Tibial nerve (tissue), 4 donors: Measurements from ENCODE around the gene PTCRA. TPM values are rescaled to one million over a fixed set of nuclear protein-coding genes. Genes with fewer than 3 reads are reported as not detected.
A peak's percentile ranks its signal among the peaks of the same experiment; 100 is the strongest.

Source experiments
- DNase-seq, 2 donors: peaks; one replicate each; pipeline ENCODE4 v3.0.0-alpha.2; 2019; ENCODE audit warnings: low spot score in 2 of 2
- H3K27ac ChIP-seq, 4 donors: fragments of 200-600 bp; sonication (generic) in 3 of 4; one replicate each; pipeline ENCODE4 v1.5.1; 2017 to 2019; ENCODE audit warnings: mild to moderate bottlenecking in 1 of 4
- H3K27me3 ChIP-seq, 2 donors: fragments of 200-600 bp; sonication (generic) in 1 of 2; one replicate each; pipeline versions ENCODE4 v1.5.1 to v1.6.0; 2017 to 2019
- H3K36me3 ChIP-seq, 3 donors: fragments of 200-600 bp; sonication (generic); one replicate each; pipeline ENCODE4 v1.5.1; 2018 to 2019
- H3K4me1 ChIP-seq, 4 donors: fragments of 200-600 bp; sonication (generic) in 3 of 4; one replicate each; pipeline ENCODE4 v1.5.1; 2017 to 2019
- H3K4me3 ChIP-seq, 4 donors: fragments of 200-600 bp; sonication (generic) in 3 of 4; one replicate each; pipeline ENCODE4 v1.5.1; 2017 to 2019; ENCODE audit warnings: mild to moderate bottlenecking in 1 of 4, moderate library complexity in 1 of 4
- H3K9me3 ChIP-seq, 4 donors: fragments of 200-600 bp; sonication (generic) in 3 of 4; one replicate each; pipeline ENCODE4 v1.5.1; 2017 to 2019
- EP300 ChIP-seq, 2 donors: sonication (generic); formaldehyde crosslinking; IDR thresholded peaks; one replicate each; pipeline ENCODE4 v1.6.1; 2017; ENCODE audit warnings: antibody characterized with exemption in 2 of 2, mild to moderate bottlenecking in 1 of 2
- POLR2A ChIP-seq, 2 donors: fragments of 450-650 bp; IDR thresholded peaks; one replicate each; pipeline ENCODE4 v1.6.1; 2017; ENCODE audit warnings: antibody characterized with exemption in 2 of 2, mild to moderate bottlenecking in 2 of 2, moderate library complexity in 2 of 2
- WGBS, 2 donors: methylation state at CpG; one replicate each; pipeline ENCODE4 v1.1.5; 2018; 5-methylcytosine and 5-hydroxymethylcytosine counted together
- total RNA-seq, 4 donors: library from RNA; depleted of rRNA; stranded (reverse); fragments of >200 nt; gene quantifications; one replicate each; pipeline ENCODE4 v1.1.0, GENCODE V29; 2016
- TF ChIP-seq, protein P1 (sequence below), 5 experiments: fragments of 200-600 bp in 3 of 5; fragments of 450-650 bp in 2 of 5; sonication (generic) in 3 of 5; IDR thresholded peaks; one replicate each; pipeline ENCODE4 v1.5.1; 2016 to 2019; ENCODE audit warnings: antibody characterized with exemption in 5 of 5, mild to moderate bottlenecking in 3 of 5, moderate library complexity in 2 of 5

Gene PTCRA, protein sequence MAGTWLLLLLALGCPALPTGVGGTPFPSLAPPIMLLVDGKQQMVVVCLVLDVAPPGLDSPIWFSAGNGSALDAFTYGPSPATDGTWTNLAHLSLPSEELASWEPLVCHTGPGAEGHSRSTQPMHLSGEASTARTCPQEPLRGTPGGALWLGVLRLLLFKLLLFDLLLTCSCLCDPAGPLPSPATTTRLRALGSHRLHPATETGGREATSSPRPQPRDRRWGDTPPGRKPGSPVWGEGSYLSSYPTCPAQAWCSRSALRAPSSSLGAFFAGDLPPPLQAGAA
- not detected for total RNA-seq

DNA sequence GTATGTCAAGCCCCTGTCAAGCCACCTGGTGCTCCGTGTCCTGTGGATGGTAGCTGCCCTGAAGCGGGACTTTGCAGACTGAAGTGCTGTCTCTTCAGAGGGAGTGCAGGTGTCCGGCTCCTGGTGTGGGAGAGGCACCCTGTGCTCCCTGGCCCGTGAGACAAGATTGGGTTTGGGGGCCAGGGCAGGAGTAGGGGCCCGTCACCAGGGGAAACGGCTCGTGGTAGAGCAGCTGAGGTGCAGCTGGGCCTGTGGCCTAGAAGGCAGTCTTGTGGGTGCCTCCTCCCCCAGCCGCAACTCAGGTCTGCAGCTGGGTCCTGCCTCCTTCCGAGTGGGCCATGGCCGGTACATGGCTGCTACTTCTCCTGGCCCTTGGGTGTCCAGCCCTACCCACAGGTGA, at the start of gene PTCRA:
Gene PTCRA, plus strand, starts transcription at position 322 of the 400 bp plus-strand sequence. Its CDS starts 17 bp downstream, at position 339.
- H3K27me3 ChIP-seq, result peaks cover 0 to 47% of the 10 kb centered on the region in 2 donors
- WGBS, 2 donors, result 74 to 88% methylated on average over 7 to 10 of the region's 10 CpGs
- TF ChIP-seq POLR2A (IDR thresholded peaks at IDR 0.05) (no peak), EP300 (IDR thresholded peaks at IDR 0.05) (no peak)
- TF ChIP-seq, protein P1, sequence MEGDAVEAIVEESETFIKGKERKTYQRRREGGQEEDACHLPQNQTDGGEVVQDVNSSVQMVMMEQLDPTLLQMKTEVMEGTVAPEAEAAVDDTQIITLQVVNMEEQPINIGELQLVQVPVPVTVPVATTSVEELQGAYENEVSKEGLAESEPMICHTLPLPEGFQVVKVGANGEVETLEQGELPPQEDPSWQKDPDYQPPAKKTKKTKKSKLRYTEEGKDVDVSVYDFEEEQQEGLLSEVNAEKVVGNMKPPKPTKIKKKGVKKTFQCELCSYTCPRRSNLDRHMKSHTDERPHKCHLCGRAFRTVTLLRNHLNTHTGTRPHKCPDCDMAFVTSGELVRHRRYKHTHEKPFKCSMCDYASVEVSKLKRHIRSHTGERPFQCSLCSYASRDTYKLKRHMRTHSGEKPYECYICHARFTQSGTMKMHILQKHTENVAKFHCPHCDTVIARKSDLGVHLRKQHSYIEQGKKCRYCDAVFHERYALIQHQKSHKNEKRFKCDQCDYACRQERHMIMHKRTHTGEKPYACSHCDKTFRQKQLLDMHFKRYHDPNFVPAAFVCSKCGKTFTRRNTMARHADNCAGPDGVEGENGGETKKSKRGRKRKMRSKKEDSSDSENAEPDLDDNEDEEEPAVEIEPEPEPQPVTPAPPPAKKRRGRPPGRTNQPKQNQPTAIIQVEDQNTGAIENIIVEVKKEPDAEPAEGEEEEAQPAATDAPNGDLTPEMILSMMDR (IDR thresholded peaks at IDR 0.05), result no peak
- H3K4me1 ChIP-seq, result peaks cover 0 to 8% (median 0%) of the 10 kb centered on the region in 4 donors
- H3K27ac ChIP-seq, result no peak within 1 kb of the TSS
- no peaks in the 10 kb centered on the region for H3K36me3 ChIP-seq
- no peak for DNase-seq
- no peaks in the 10 kb centered on the region for H3K9me3 ChIP-seq
- H3K4me3 ChIP-seq, result no peak within 1 kb of the TSS

DNA sequence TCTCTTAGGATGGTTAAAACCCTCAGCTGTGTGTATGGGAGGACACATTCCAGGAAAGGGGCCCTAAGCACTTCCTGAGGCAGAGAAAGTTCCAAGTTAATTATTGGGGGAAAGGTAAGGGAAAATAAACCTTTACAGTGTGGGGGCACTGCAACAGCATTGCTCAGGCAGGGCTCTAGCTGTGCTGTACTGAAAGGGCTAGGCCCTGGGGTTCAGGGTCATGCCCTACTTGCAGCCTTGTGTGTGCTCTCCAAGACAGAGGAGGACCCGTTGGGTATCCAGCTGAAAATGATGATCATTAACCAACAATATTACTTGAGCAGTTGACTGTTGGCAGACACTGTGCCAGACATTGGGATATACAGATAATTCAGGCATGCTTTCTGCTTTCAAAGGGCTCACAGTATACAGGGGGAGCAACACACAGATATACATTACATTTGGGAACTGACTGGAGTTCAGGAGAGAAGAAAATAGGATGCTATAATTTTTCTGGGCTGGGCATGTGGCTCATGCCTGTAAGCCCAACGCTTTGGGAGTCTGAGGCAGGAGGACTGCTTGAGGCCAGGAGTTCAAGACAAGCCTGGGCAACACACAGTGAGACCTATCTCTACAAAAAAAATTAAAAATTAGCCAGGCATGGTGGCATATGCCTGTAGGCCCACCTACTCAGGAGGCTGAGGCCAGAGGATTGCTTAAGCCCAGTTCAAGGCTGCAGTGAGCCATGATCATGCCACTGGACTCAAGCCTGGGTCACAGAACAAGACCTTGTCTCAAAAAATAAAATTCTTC, 45.5 kb upstream of the PTCRA start:
- Histone ChIP-seq H3K9me3 (no peaks in the 10 kb centered on the region), H3K36me3 (peaks cover 0 to 42% (median 2%) of the 10 kb centered on the region in 3 donors), H3K4me1 (no peaks in the 10 kb centered on the region), H3K27me3 (no peaks in the 10 kb centered on the region), H3K27ac (no peak overlapping the region), H3K4me3 (no peak overlapping the region)
- no peak for DNase-seq
- whole genome bisulfite sequencing, 2 donors, result 61 to 73% methylated on average over 2 of the region's 2 CpGs
- TF ChIP-seq, protein P1 (IDR thresholded peaks at IDR 0.05), result no peak
- no peak for TF ChIP-seq POLR2A (IDR thresholded peaks at IDR 0.05)
- TF ChIP-seq EP300 (IDR thresholded peaks at IDR 0.05), result no peak

DNA sequence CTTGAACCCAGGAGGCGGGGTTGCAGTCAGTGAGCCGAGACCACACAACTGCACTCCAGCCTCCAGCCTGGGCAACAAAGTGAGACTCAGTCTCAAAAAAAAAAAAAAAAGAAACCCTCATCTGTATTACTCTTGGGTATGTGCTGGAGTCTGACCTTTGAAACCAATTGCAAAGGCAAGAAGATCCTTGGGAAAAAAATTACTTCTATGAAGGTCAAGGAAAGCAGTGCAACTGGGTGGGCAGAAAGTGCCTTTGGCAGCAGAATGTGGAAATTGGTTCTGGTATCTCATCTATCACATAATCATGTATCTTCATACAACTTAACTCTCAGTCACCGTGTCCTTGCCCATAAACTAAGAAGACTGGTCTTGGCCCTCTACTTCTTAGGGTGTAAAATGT, 44.1 kb upstream of the PTCRA start:
- Histone ChIP-seq H3K36me3 (peaks cover 0 to 29% (median 0%) of the 10 kb centered on the region in 3 donors), H3K27ac (no peak overlapping the region), H3K4me3 (no peak overlapping the region), H3K27me3 (no peaks in the 10 kb centered on the region), H3K4me1 (no peaks in the 10 kb centered on the region), H3K9me3 (no peaks in the 10 kb centered on the region)
- DNase-seq, result no peak
- WGBS, 2 donors, result 77 to 79% methylated on average over 3 of the region's 3 CpGs
- TF ChIP-seq POLR2A (IDR thresholded peaks at IDR 0.05) (no peak), EP300 (IDR thresholded peaks at IDR 0.05) (no peak)
- TF ChIP-seq, protein P1 (IDR thresholded peaks at IDR 0.05), result no peak

DNA sequence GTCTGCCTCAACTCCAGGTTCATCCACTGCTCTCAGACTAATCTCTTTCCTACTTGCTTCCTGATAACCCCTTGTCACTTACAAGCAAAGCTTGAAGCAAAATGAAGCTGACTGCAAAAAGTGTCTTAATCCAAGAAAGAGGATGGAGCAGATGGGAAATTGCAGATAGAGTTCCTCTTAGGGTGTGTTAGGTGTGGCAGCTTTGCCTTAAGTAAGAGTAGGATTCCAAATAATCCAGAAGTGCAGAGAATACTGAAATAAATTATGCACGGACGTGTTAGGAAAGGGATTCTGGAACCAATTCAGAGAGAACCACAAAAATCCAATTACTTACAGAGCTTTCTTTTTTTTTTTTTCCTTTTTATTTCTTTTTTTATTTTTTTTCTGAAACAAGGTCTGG, 42.5 kb upstream of the PTCRA start:
- H3K4me3 ChIP-seq, result no peak overlapping the region
- no peak overlapping the region for H3K27ac ChIP-seq
- DNase-seq, result no peak
- TF ChIP-seq POLR2A (IDR thresholded peaks at IDR 0.05), result no peak
- TF ChIP-seq, protein P1 (IDR thresholded peaks at IDR 0.05), result no peak
- no peak for TF ChIP-seq EP300 (IDR thresholded peaks at IDR 0.05)
- WGBS, 2 donors, result 45 to 59% methylated on average over 2 of the region's 2 CpGs
- H3K4me1 ChIP-seq, result peaks cover 0 to 7% (median 0%) of the 10 kb centered on the region in 4 donors
- peaks cover 0 to 14% (median 0%) of the 10 kb centered on the region in 3 donors for H3K36me3 ChIP-seq
- no peaks in the 10 kb centered on the region for H3K27me3 ChIP-seq
- H3K9me3 ChIP-seq, result no peaks in the 10 kb centered on the region

DNA sequence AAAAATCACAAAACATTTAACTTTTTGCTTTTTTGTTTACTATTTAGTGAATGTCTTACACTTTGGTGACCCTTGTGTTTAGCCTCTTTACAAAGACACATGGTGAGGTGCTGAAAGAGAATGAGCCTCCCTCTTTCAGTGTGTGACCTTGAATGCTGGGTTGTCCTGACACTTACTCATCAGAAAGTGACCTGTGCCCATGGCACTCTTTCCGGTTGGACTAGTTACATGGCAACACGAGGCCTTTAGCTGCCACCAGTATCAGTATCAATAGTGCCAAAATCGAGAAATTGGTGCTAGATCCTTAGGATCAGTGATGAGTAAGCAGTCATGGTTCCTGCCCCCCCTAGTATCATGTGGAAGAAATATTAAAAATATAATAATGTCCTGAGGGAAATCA, 38.2 kb upstream of the PTCRA start:
- no peak for TF ChIP-seq POLR2A (IDR thresholded peaks at IDR 0.05)
- TF ChIP-seq, protein P1 (IDR thresholded peaks at IDR 0.05), result no peak
- no peak for TF ChIP-seq EP300 (IDR thresholded peaks at IDR 0.05)
- DNase-seq, result no peak
- peak overlapping the region in 1 of 4 donors; percentile 37 for H3K27ac ChIP-seq
- whole genome bisulfite sequencing, 2 donors, result 63 to 83% methylated on average over 3 of the region's 3 CpGs
- no peaks in the 10 kb centered on the region for H3K9me3 ChIP-seq
- no peak overlapping the region for H3K4me3 ChIP-seq
- peaks cover 0 to 11% (median 3%) of the 10 kb centered on the region in 3 donors for H3K36me3 ChIP-seq
- peaks cover 0 to 36% (median 13%) of the 10 kb centered on the region in 4 donors for H3K4me1 ChIP-seq
- H3K27me3 ChIP-seq, result no peaks in the 10 kb centered on the region
